Right lobe of liver (tissue), 6 donors: ENCODE results near the gene PHF12. TPM values are rescaled to one million over a fixed set of nuclear protein-coding genes. Genes with fewer than 3 reads are reported as not detected.
A peak's percentile ranks its signal among the peaks of the same experiment; 100 is the strongest.

Experiments
- ATAC-seq, 4 donors: fragments of 200-7000 bp; cut with Tn5 transposase; one replicate each; pipeline ENCODE4 v1.9.1; 2020; ENCODE audit warnings: mild to moderate bottlenecking in 4 of 4, moderate library complexity in 4 of 4
- DNase-seq, 3 donors: peaks; one replicate each; pipeline ENCODE4 v3.0.0-alpha.2; 2020
- H3K27ac ChIP-seq, 3 donors: fragments of 200-600 bp; one replicate each; pipeline ENCODE4 v1.8.0; 2022
- H3K27me3 ChIP-seq, 2 donors: fragments of 200-600 bp; one replicate each; pipeline ENCODE4 v1.8.0; 2022
- H3K36me3 ChIP-seq, 4 donors: fragments of 200-600 bp; sonication (generic) in 1 of 4; one replicate each; pipeline versions ENCODE4 v1.5.1 to v1.8.0; 2017 to 2022; ENCODE audit warnings: control low read depth in 1 of 4
- H3K4me1 ChIP-seq, 4 donors: fragments of 200-600 bp; sonication (generic) in 1 of 4; one replicate each; pipeline versions ENCODE4 v1.5.1 to v1.8.0; 2017 to 2022; ENCODE audit warnings: control low read depth in 1 of 4
- H3K4me3 ChIP-seq, 3 donors: fragments of 200-600 bp; one replicate each; pipeline ENCODE4 v1.8.0; 2022
- H3K9me3 ChIP-seq, 4 donors: fragments of 200-600 bp; sonication (generic) in 1 of 4; one replicate each; pipeline versions ENCODE4 v1.5.1 to v1.8.0; 2017 to 2022; ENCODE audit warnings: control low read depth in 1 of 4
- CTCF ChIP-seq, 4 donors: fragments of 200-600 bp in 3 of 4; fragments of 450-650 bp in 1 of 4; IDR thresholded peaks; one replicate each; pipeline versions ENCODE4 v1.5.1 to v1.8.0; 2016 to 2022; ENCODE audit warnings: antibody characterized with exemption in 4 of 4, mild to moderate bottlenecking in 2 of 4
- POLR2A ChIP-seq: fragments of 450-650 bp; IDR thresholded peaks from one replicate; pipeline ENCODE4 v1.6.1; 2017; ENCODE audit warnings: antibody characterized with exemption, mild to moderate bottlenecking
- WGBS: methylation state at CpG from one replicate; pipeline ENCODE4 v1.1.6; 2018; ENCODE audit warnings: low coverage, low lambda C conversion rate; ENCODE audit not compliant: insufficient coverage; ENCODE audit errors: missing lambda C conversion rate; 5-methylcytosine and 5-hydroxymethylcytosine counted together
- intact Hi-C, 2 donors: fragments of 100-400 bp; cut with DNase I; formaldehyde crosslinking; loops; one replicate each; pipeline versions ENCODE4 v1.11.2 to v1.14.1; 2022
- total RNA-seq, 6 experiments: library from RNA; depleted of rRNA in 2 of 6; stranded (reverse); fragments of >200 nt in 2 of 6; fragmentation: NEBNext Ultra II Directional in 3 of 6; extraction: Animal tissue kit (Norgen Biotek cat#: 25700) in 3 of 6; gene quantifications; one replicate each; pipeline versions ENCODE4 v1.1.0 to v1.2.4, GENCODE V29; 2016 to 2023
- donor health status: DM: no; HTN: yes; CAD: no.
- donor health status: DM: no; HTN: no; CAD: no.
- donor health status: DM: no; HTN: no; CAD: no.
- donor health status: DM: no; HTN: yes; CAD: no.
- donor health status: DM: no; HTN: yes; CAD: no.

PHF12 gene
- total RNA-seq, 6 experiments from 2014 or later = 13.0 to 33.1 (median 17.4) TPM

DNA sequence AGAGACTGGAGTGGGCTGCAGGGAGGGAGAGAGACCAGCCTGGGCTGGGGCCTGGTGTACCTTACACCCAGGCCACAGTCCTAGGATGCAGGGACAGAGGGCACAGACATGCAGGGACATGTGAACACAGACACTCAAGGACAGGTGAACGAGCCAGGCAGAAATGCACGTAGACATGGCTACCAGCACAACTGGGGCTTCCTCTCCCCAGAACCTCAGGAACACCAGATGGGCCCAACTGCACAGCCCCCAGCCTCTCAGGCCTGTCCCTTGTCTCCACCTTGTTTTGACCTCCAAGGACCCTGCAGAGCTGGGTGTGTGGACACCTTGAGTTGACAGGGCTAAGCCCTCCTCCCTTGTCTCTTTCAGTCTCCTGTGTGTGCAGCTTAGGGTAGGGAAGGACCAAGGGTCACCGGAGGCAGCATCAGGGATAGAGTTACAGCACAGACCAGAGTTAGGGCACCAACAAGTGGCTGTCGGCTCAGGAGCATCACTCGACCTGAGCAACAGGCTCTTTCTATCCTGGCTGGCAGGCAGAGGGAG is 45.3 kb upstream of the PHF12 start:
- intact Hi-C loops = no loop called here
- Histone ChIP-seq H3K27me3 (no peaks in the 10 kb centered on the region), H3K36me3 (no peaks in the 10 kb centered on the region), H3K9me3 (no peaks in the 10 kb centered on the region), H3K4me3 (no peak overlapping the region), H3K4me1 (peaks cover 0 to 30% (median 13%) of the 10 kb centered on the region in 4 donors), H3K27ac (no peak overlapping the region)
- no peak for TF ChIP-seq CTCF (IDR thresholded peaks at IDR 0.05)
- TF ChIP-seq POLR2A = no peak
- WGBS = 33% methylated on average over 1 of the region's 5 CpGs
- DNase-seq = no peak
- no peak for ATAC-seq

DNA sequence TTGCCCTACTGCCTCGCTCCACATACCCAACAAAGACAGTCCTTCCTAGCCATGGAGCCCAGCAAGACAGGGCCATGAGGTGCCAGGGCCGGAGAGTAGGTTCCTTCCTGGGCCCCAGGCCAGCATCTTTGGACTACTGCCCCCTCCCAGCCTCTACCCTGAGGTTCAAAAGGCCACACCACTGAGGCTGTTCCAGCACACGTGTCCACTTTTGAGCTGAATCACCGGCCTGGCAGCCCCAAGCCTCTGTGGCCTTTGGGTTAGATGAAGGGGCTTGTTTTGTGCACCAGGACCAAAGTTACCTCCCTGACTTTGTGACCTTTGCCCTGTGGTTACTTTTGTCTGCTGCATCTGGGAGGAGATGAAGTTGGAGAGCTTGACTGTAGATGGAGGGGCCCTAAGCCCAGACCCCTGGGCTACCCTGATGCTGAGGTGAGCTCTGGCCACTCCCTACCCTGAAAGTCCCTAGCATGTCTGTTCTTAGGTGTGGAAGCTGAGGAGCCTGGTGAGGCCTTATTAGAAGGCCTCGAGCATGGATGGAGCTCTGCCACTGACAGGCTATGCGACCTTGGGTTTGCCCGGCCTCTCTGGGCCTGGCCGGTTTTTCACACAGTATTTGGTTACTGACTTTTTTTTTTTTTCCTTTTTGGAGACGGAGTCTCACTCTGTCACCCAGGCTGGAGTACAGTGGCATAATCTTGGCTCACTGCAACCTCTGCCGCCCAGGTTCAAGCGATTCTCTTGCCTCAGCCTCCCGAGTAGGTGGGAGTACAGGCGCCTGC is 42.5 kb upstream of the PHF12 start:
- TF ChIP-seq CTCF (IDR thresholded peaks at IDR 0.05) (no peak), POLR2A (no peak)
- no peaks in the 10 kb centered on the region for H3K9me3 ChIP-seq
- peak overlapping the region in 1 of 3 donors; percentile 38 for H3K27ac ChIP-seq
- intact Hi-C loops = no loop called here
- H3K27me3 ChIP-seq = no peaks in the 10 kb centered on the region
- WGBS = 70% methylated on average over 6 of the region's 13 CpGs
- ATAC-seq = peak; percentile 36 to 73 (median 66)
- no peaks in the 10 kb centered on the region for H3K36me3 ChIP-seq
- H3K4me1 ChIP-seq = peaks cover 0 to 39% (median 17%) of the 10 kb centered on the region in 4 donors
- H3K4me3 ChIP-seq = no peak overlapping the region
- peak; percentile 70 to 84 (median 80) for DNase-seq

- no peaks in the 10 kb centered on the region for H3K27me3 ChIP-seq
Measured at GRCh38 chr17:28992625-28993600, 41.6 kb upstream of the PHF12 start.

More at GRCh38 chr17:28992625-28993600, 41.6 kb upstream of the PHF12 start:
- no peaks in the 10 kb centered on the region for H3K36me3 ChIP-seq
- H3K9me3 ChIP-seq = no peaks in the 10 kb centered on the region
- peaks cover 0 to 39% (median 17%) of the 10 kb centered on the region in 4 donors for H3K4me1 ChIP-seq
- no peak overlapping the region for H3K4me3 ChIP-seq
- 31% methylated on average over 6 of the region's 11 CpGs for WGBS
- ATAC-seq (peak; percentile 27 to 53 (median 42)), DNase-seq (peak in 1 of 3 donors; percentile 58)
- TF ChIP-seq POLR2A (no peak), CTCF (IDR thresholded peaks at IDR 0.05) (no peak)
- peak overlapping the region in 1 of 3 donors; percentile 29 for H3K27ac ChIP-seq
- intact Hi-C loops = no loop called here
